MM.1S (cell line): ENCODE measurements around the gene AMPD2.

ENCODE experiments used
- EZH2 ChIP-seq: fragments of 300-600 bp; sonication (generic); optimal IDR thresholded peaks from 2 replicates; pipeline ENCODE3; 2017; ENCODE audit warnings: low read depth, mild to moderate bottlenecking, antibody characterized with exemption, low read length, mixed read lengths
- EZH2phosphoT487 ChIP-seq: fragments of 300-600 bp; sonication (generic); IDR thresholded peaks from 2 replicates; pipeline ENCODE4 v1.6.1; 2018; ENCODE audit warnings: antibody characterized with exemption, low read length
- TF ChIP-seq, protein P1 (sequence below): fragments of 300-600 bp; sonication (generic); IDR thresholded peaks from 2 replicates; pipeline ENCODE4 v1.5.1; 2016; ENCODE audit warnings: antibody characterized with exemption, low read length, mixed read lengths

GRCh38 chr1:109570414-109570813 lies 49.2 kb upstream of the AMPD2 start:
- TF ChIP-seq, protein P1, sequence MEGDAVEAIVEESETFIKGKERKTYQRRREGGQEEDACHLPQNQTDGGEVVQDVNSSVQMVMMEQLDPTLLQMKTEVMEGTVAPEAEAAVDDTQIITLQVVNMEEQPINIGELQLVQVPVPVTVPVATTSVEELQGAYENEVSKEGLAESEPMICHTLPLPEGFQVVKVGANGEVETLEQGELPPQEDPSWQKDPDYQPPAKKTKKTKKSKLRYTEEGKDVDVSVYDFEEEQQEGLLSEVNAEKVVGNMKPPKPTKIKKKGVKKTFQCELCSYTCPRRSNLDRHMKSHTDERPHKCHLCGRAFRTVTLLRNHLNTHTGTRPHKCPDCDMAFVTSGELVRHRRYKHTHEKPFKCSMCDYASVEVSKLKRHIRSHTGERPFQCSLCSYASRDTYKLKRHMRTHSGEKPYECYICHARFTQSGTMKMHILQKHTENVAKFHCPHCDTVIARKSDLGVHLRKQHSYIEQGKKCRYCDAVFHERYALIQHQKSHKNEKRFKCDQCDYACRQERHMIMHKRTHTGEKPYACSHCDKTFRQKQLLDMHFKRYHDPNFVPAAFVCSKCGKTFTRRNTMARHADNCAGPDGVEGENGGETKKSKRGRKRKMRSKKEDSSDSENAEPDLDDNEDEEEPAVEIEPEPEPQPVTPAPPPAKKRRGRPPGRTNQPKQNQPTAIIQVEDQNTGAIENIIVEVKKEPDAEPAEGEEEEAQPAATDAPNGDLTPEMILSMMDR, result no peak
- TF ChIP-seq EZH2phosphoT487 (no peak), EZH2 (no peak)
